Activated CD4-positive, alpha-beta T cell treated with anti-CD3 and anti-CD28 coated beads, Interleukin-2, amount 50 U/mL, for 16 hours (primary cell): Measurements from ENCODE around the gene ECM2.
"Not testable (repeated sequence)": the region's sequence is repeated elsewhere in the genome, so short reads cannot be mapped to it uniquely, and the experiment has no call there.

Experiments
- DNase-seq: peaks from one replicate; pipeline ENCODE4 v3.0.0-alpha.2; 2020

ECM2 gene

DNA sequence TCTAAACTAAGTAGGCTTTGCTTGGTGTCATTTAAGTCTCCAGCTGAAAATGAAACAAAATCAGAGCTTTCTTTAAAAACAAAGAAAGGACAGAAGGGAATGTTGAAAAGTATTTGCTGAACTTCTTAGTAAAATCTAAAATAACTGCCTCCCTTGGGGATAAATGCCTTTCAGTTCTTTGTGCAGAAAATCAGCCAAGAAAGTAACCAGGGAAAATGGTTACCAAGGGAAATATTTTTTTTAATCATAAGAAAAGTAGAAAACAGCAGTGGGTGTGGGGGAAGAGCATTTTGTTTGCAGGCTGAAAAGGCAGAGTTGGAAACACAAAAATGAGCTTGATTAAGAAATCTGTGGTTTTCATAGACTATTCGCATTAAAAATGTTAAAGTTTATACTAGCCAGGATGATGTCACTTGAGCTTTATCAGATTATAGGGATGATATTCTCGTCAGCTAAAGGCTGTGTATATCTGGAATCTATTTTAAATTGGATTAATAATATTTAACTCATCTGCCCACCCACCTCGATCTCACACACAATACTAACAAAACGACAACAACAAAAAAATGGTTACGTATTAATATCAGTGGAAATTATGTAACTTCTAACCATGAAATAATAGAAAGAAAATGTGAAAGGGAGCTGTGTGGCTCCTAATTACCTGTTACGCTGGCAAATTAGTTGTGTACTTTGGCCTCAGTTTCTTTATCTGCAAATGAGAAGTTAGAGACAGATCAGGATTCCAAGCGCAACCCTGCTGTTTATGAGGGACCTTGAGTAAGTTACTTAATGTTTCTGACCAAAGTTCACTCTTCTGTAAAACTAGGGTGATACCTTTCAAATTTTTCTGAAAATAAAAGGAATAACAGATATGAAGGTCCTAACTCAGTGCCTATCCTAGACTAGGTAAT, at the start of gene ECM2:
ECM2 (minus strand) TSS at position 51 of the 911 bp plus-strand sequence. CDS start 13,124 bp downstream, outside the sequence.
- no peak for DNase-seq

DNA sequence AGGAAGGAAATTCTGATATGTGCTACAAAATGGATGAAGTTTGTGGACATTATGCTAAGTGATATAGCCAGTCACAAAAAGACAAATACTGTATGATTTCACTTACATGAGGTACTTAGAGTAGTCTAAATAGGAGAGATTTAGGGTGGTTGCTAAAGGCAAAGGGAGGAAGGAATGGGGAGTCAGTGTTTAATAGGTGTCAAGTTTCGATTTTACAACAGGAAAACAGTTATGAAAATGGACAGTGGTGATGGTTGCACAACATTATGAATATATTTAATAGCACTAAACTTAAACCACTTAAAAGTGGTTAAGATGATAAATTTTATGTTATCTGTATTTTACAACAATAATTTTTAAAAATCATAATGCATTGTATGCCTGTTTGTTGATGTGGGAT, 40.4 kb upstream of the ECM2 start:
- DNase-seq: no peak

DNA sequence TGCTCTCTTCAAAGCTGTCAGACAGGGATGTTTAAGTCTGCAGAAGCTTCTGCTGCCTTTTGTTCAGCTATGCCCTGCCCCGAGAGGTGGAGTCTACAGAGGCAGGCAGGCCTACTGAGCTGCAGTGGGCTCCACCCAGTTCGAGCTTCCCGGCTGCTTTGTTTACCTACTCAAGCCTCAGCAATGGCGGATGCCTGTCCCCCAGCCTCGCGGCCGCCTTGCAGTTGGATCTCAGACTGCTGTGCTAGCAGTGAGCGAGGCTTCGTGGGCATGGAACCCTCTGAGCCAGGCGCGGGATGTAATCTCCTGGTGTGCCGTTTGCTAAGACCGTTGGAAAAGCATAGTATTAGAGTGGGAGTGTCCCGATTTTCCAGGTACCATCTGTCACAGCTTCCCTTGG, 37.8 kb upstream of the ECM2 start:
- DNase-seq: not testable (repeated sequence)

DNA sequence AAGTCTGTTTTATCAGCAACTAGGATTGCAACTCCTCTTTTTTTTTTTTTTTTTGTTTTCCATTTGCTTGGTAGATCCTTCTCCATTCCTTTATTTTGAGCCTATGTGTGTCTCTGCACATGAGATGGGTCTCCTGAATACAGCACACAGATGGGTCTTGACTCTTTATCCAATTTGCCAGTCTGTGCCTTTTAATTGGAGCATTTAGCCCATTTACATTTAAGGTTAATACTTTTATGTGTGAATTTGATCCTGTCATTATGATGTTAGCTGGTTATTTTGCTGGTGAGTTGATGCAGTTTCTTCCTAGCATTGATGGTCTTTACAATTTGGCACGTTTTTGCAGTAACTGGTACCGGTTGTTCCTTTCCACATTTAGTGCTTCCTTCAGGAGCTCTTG, 36.1 kb upstream of the ECM2 start:
- not testable (repeated sequence) for DNase-seq

DNA sequence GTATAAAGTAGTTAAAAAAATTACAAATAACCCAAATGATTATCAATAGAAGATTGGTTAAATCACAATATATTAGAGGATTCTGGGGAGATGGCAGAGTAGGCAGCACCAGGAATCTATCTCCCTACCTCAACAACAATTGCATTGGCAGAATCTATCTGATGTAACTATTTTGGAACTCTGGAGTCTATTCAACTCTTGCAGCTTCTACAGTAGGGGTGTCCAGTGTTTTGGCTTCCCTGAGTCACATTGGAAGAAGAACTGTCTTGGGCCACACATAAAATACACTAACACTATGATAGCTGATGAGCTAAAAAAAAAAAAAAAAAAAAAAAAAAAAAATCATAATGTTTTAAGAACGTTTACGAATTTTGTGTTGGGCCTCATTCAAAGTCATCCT, 29.2 kb upstream of the ECM2 start:
- DNase-seq: no peak

DNA sequence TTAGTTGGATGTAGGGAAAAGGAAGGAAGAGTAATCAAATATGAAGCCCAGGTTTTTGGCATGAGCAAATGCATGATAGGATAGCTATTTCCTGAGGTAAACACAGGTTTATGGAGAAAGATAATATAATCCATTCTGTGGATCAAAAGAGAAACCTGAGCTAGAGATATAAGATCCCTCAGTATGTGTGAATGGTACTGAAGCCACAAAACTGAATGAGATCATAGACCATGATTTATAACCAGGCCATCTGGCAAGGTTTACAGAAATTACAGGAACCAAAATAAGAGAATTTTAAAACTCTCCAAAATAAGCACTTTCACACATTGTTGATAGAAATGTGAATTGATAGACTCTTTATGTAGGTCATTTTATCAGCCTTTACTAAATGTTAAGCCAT, 28.7 kb upstream of the ECM2 start:
- DNase-seq: no peak

DNA sequence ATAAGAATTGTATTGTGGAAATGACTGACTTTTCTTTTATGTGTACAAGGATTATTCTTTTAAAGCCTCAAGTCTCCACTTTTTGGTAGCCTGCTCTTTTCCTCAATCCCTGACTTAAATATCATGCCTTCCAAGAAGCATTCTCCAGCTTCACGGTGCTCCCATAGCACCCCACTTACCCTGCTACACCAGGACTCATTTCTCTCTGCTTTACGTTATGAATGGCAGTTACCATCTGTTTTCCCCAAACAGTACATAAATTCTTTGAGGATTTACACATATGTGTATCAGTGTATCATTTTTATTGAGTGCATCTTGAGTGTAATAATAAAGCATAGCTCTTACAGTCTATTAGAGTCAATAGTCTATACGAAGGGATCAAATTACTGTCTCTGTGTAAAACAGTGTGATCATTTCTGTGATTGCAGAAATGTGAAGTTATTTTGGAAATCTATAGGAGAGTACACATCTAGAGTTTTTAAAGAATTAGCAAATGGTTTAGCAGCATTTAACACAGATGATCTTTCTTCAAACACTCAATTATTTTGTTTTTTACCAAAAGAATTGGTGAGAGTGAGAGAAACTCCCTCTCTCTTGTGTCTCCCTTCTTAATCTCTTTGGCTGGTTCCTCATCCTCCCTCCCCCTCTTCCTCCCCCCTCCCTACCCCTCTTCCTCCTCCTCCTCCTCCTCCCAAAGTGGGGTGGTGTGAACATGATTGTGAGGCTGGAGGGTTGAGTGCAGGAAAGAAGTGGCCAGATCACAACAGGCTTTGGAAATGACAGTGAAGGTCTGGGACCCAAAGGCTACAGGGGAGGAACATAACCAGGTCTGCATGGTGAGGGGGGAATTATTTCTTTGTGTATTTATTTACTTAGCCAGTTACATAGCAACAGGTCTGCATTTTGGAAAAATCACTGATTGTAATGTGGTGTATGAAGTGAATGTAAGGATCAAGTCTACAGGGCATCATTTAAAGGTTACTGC, 27.6 kb upstream of the ECM2 start:
- no peak for DNase-seq

DNA sequence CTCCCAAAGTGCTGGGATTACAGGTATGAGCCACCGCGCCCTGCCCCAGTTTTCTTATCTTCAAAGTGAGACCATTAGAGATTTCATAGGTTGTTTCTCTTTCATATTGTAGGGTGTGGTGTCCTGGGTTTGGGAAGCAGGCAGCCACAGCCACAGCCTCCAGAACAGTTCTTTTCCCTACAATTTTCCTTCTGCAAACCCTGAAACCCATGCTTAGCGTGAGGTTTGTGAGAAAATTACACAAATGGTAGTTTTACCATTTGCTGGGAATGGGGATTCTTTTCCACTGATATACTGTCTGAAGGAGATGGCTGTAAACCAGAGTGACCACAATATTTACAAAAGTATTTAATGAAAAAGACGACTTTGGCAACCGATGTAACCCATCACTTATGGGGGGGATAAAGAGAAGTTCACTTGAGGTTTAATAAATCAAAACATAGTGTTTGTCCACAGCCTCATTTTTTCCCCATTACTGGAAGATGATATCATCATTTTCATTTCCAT, 26.7 kb upstream of the ECM2 start:
- no peak for DNase-seq

DNA sequence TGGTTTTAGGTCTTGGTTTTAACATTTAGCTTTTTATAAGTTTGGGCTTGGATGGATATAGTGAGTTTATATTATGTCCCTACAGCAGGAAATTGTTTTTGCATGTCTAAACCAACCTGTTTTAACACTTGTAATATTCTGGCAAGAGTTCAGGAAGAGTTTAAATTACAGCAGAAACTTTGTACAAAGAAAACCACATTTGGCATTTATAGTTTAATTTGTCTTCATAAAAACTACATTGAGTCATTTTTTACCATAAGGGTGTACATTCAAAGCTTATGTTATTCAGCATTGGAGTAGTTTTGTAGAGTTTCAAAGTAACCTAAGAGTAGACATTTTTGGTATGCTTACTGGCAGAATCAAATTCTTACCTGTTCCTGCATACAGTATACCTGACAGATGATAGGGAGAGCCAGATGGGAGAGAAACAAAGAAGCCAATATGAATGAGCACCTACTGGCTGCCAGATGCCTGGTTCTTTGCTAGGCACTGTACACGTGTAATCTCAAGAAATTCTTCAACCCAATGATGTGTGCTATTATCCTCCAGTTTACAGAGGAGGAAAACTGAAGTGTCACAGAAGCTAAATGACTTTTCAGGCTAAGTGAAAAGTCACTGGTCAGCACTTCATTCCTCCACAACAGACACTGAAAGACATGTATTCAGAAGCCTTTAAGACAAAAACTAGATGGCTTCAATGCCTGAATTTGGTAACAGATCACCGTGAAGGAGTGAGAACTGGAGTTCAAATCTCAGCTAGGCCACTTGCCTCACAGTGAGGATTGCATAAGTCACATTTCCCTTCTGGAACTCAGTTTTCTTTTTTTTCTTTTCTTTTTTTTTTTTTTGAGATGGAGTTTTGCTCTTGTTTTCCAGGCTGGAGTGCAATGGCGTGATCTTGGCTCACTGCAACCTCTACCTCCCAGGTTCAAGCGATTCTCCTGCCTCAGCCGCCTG, 25.9 kb upstream of the ECM2 start:
- DNase-seq: no peak

DNA sequence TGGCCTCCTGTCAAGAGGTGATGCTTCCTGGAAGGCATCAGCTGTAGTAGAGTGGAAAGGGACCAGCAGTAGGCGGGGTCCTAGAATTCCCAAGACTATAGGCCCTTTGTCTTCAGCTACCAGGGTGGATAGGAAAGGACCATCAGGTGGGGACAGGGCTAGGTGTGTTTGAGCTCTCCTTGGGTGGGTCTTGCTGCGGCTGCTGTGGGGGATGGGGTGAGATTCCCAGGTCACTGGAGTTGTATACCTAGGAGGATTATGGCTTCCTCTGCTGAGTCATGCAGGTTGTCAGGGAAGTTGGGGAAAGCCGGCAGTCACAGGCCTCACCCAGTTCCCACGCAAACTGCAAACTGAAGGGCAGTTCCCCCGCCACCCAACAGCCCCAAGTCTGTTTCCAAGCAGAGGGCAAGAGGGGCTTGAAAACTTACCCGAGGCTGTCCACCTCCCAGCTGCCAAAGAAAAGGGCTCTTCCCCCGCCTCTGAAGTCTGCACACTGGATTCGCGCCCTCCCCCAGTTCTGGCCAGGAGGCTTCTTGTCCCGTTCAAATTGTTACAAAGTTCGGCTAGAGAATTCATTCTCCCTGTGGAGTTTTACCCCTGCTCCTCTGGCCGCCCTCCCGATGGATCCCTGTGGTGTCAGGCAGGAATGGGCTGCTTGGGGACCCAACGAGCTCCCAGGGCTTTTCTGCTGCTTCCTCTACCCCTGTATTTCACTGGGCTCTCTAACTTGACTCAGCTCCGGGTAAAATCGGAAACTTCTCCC, 23.0 kb upstream of the ECM2 start:
- no peak for DNase-seq

DNA sequence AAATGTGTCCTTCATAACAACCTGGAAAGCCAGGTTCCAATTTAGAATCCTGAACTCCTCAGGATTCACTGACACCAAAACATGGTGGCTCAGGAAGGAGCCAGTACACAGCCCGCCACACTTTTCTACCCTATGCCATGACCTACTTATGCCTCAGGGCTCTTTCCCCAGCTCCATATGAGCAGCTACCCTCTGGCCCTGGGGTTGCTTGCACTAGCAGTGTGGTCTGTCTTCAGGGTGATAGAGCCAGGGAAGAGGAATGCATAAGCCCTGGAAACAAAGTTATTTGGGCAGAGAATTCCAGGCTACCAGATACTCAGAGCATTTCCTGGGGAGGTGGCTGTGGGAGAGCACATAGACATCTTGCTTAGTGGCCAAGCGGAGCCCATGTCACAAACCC, 15.0 kb upstream of the ECM2 start:
- DNase-seq: no peak

DNA sequence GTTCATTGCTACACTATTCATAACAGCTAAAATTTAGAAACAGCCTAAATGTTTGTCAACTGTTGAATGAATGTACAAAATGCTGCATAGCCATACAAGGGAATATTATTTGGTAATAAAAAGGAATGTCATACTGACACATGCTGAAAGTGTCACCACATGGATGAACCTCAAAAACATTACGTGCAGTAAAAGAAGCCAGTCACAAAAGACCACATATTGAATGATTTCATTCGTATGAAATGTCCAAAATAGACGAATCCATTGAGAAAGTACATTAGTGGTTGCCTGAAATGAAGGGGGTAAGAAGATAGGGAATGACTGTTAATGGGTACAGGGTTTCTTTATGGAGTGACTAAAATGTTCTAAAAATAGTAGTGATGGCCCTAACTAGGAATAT, 11.6 kb upstream of the ECM2 start:
- DNase-seq: no peak

DNA sequence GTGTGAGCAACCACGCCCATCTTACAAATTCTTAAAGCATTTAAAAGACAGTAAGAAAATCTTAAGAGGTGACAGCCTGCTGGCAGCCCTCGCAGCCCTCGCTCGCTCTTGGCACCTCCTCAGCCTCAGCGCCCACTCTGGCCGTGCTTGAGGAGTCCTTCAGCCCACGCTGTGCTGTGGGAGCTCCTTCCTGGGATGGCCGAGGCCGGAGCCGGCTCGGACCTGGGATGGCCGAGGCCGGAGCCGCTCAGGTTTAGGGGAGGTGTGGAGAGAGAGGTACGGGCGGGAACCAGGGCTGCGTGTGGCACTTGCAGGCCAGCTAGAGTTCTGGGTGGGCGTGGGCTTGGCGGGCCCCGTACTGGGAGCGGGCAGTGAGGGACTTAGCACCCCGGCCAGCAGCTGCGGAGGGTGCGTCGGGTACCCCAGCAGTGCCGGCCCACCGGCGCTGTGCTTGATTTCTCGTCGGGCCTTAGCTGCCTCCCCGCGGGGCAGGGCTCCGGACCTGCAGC, 9.3 kb upstream of the ECM2 start:
- no peak for DNase-seq

DNA sequence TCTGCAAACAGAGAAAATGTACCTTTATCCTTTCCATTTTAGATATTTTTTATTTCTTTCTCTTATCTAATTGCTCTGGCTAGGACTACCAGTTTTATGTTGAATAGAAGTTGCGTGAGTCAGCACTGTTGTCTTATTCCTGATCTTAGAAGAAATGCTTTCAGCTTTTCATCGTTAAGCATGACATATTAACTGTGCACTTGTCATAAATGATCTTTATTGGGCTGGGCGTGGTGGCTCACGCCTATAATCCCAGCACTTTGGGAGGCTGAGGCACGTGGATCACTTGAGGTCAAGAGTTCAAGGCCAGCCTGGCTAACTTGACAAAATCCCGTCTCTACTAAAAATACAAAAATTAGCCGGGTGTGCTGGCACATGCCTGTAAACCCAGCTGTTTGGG, 8.2 kb upstream of the ECM2 start:
- DNase-seq: no peak

DNA sequence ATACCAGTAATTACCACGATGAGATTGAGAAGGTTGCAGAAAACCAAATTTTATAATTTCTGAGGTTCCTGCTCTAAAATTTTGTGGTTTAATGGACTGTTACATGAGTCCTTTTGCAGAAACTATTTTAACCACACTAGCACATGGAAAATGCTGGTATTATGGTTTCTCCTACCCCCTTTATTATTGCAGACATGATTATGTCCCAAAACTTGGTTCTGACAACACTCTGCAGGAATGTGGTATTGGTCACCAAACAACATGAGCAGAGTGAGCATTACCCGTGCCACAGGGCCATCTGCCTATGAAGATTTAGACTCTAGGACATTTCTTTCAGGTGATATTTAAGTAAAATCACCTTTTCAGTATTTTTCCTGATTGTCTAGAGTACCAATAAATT, 2.8 kb upstream of the ECM2 start:
- no peak for DNase-seq

DNA sequence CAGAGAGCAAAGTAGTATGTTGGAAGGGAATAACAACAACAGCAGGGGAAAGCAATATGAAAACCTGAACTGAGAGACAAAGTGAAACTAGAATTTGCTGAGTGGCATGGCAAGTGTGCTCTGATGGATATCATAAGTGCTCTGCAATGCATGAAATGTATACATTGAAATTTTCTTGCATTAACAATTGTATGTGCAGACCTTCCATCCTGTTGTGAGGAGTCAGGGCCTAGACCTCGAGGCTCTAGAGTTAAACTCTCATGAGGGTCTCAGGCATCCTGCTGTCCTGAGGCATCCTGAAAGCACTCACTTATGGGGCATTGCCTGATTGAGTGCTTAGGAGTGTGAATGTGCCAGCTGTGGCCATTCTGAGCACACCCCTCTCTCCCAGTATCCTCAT, 1.1 kb downstream of the ECM2 start:
- peak; percentile 17 for DNase-seq

DNA sequence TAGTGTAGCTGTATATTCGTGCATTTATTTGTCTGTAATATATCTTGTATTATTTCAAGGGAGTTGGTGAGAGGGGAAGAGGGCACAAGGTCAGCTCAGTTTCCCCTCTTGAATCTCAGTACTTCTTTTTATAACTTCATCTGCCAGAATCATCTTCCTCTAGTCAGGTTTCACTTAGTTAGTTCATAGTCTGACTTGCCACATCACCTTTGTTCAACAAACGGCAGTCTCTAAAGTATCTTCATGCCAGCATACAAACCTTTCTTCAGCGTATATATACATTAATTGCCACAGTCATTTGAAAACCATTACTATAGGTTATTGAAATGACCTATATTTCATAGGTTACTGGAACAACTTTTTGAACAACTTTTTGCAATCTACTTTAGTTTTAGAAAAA, 1.6 kb downstream of the ECM2 start:
- DNase-seq: no peak

DNA sequence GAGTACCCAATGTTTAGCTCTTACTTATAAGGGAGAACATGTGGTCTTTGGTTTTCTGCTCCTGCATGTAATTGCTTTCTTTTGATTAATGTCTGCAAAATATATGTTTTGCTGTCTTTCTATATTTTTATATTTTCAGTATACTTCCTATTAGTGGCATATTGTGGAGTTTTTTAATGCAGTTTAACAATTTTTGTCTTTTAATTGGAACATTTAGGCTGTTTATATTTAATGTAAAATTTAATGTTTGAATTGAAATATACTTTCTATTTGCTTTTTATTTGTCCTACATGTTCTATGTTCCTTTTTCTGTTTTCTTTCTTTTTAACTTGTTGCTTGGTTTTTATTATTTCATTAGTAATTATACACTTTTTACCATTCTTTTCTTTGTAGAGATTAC, 4.9 kb downstream of the ECM2 start:
- DNase-seq: no peak

DNA sequence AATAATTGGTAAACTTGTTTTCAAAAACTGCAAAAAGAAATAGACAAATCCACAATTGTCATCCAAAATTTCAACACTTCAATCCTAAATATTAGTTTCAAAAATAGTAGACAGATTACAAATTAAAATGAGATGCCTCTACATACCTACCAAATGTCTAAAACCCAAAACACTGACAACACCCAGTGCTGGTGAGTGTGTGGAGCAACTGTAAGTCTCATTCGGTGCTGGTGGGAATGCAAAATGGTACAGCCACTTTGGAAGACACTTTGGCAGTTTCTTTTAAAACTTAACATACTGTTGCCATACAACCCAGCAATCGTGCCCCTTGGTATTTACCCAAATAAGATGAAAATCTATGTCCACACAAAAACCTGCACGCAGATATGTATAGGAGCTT, 6.7 kb downstream of the ECM2 start:
- DNase-seq: no peak

DNA sequence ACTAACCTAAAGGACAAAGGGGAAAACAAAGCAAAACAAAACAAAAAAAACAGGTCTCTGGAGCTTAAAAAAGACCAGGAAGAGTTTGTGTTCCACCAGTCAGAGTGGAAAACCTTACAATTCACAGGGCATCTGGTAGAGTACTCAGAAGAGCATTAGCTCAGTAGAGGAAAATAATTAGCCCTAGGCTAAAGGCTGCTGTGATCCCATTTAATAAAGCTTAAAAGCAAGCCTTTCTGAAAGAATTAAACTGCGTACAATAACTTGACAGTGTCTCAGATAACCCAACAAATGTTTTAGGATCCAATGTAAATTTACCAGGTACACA, 7.3 kb downstream of the ECM2 start:
- no peak for DNase-seq

DNA sequence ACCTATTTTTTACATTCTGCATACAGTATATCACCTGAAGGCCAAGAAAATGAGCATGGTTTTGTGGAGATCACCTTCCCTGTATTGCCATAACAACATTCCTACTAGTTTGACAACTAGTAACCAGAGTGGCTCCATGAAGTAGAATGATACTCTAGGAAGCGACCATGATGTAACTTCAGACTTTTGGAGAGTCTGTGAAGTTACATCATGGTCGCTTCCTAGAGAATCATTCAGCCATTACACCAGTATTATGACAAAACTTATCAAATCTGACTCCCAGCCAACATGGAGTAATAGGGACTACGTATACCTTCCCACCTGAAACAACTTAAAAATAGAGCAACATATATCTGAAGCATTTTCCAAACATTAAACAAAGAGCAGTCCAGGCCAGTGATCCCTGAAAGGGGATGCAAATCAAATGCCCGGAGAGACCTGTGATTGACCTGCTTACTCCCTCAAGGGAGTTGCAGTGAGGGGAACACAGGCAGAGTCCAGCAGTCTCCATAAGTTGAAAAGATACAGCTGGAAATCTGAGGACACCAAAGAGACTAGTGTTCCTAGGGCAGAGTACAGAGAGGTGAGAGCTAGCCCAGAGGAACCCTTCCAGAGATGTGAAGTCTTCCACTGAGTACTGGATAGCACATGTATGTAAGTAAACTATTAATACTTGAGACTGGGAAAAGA, 7.8 kb downstream of the ECM2 start:
- no peak for DNase-seq
